HG03095 (cell line): ENCODE data around the gene UCK1.

Source experiments
- ATAC-seq: cut with Tn5 transposase; IDR thresholded peaks from one replicate; pipeline ENCODE4 v1.9.1; 2021; ENCODE audit warnings: moderate library complexity; ENCODE audit not compliant: unreplicated experiment

UCK1 gene

DNA sequence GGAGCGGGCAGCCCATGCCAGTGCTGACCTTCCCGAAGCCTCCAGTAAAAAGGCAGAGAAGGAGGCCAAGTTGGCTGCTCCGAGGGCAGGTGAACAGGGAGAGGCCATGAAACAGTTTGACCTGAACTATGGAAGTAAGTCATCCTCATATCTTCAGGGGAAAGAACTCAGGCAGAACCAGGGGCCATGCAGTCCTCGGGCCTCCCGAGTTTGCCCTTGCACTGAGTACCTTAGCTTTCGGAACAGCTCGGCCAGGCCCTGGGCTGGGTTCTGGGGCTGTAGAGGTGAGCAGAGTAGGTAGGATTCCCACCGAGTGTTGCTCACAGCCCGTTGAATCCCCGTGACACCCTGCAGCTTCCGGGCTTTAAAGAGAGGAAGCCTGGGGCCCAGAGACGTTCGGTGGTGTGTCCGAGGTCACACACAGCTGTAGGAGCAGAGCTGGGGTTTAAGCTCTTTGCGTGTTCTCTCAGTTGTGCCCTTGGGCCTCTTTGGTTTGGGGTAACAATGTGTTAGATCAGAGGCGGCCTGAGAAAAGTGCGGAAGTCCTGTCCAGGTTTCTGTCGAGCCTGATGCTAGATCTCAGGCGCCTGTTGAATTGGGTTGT, 53.1 kb downstream of the UCK1 start:
- no peak for ATAC-seq

- no peak for ATAC-seq
Observed at GRCh38 chr9:131477367-131477766, 53.7 kb downstream of the UCK1 start.

GRCh38 chr9:131476777-131477345, 54.2 kb downstream of the UCK1 start:
- no peak for ATAC-seq

DNA sequence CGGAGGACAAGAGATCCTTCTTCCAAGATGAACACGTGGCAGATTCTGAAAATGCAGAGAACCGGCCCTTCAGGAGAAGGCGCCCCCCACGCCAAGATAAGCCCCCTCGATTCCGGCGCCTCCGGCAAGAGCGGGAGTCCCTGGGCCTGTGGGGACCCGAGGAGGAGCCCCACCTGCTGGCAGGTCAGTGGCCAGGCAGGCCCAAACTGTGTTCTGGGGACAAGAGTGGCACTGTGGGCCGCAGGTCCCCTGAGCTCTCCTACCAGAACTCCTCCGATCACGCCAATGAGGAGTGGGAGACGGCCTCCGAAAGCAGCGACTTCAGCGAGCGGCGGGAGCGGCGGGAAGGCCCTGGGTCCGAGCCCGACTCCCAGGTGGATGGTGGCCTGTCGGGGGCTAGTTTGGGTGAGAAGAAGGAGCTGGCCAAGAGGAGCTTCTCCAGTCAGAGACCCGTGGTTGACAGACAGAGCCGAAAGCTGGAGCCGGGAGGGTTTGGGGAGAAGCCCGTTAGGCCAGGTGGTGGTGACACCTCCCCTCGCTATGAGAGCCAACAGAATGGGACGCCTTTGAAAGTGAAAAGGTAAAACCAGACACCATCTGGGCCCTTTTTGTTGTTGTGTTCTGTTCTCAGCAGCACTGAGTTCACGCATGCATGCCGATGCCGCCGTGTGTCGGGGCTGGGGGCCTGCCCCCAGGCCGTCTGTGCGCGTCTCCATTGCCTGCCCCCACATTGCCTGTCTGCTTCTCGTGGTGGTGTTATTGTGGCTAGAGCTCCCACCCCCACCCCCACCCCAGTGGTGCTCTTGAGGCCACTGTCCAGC, 54.9 kb downstream of the UCK1 start:
- ATAC-seq = no peak

GRCh38 chr9:131475111-131475955, 55.7 kb downstream of the UCK1 start:
- no peak for ATAC-seq

- ATAC-seq = no peak
Observed at GRCh38 chr9:131474711-131475110, 56.4 kb downstream of the UCK1 start.

- no peak for ATAC-seq
Observed at GRCh38 chr9:131473891-131474290, 57.2 kb downstream of the UCK1 start.
